DOHH2 (cell line): ENCODE results near the gene CSNK2A3.

Experiments used
- CTCF ChIP-seq: fragments of 200-600 bp; sonication (generic); IDR thresholded peaks from one replicate; pipeline ENCODE4 v1.5.1; 2014; ENCODE audit warnings: antibody characterized with exemption, mild to moderate bottlenecking, low read depth, low read length; ENCODE audit not compliant: poor library complexity, severe bottlenecking
- EZH2phosphoT487 ChIP-seq: fragments of 200-600 bp; sonication (generic); IDR thresholded peaks from 2 replicates; pipeline ENCODE4 v1.6.1; 2017; ENCODE audit warnings: borderline replicate concordance, mild to moderate bottlenecking, antibody characterized with exemption, low read length, moderate library complexity, mixed read lengths

GRCh38 chr11:11335043-11335442 is 18.0 kb downstream of the CSNK2A3 start:
- TF ChIP-seq CTCF (no peak), EZH2phosphoT487 (no peak)
